GM10248 (cell line): ENCODE results near the gene ATP2C2.

Source experiments
- CTCF ChIA-PET: fragments of 300-600 bp; sonication (Branson Sonifier 250); formaldehyde crosslinking; extraction: SDS; loops from one replicate; lab custom pipeline; 2021; ENCODE audit warnings: antibody characterized with exemption; lab: Yijun Ruan, JAX
- POLR2A ChIA-PET: fragments of 350-650 bp; sonication (Branson Sonifier 250); formaldehyde crosslinking; extraction: SDS; loops from one replicate; lab custom pipeline; 2020; ENCODE audit warnings: antibody characterized with exemption; lab: Yijun Ruan, JAX
- DNase-seq: peaks from one replicate; pipeline ENCODE4 v3.0.0; 2012; ENCODE audit errors: extremely low spot score
- CTCF ChIP-seq: IDR thresholded peaks from 2 replicates; pipeline ENCODE4 v1.5.1; 2012; ENCODE audit warnings: mild to moderate bottlenecking, low read depth; ENCODE audit errors: extremely low read depth, missing control alignments, control extremely low read depth

ATP2C2 gene

GRCh38 chr16:84498859-84499620, 130.7 kb downstream of the ATP2C2 start:
- DNase-seq, result no peak
- TF ChIP-seq CTCF, result no peak
- ChIA-PET POLR2A (no interaction called here), CTCF (interaction anchor here (0.8 to 3.3 kb wide), 3 partner anchors 8 to 12 kb away, joined by 4 to 27 read pairs (median 6); no protein-coding TSS in a partner anchor)

- DNase-seq, result no peak
- ChIA-PET CTCF (no interaction called here), POLR2A (no interaction called here)
- no peak for TF ChIP-seq CTCF
These were observed 131.3 kb downstream of the ATP2C2 start for GRCh38 chr16:84499638-84500037.

GRCh38 chr16:84500531-84500930, 132.2 kb downstream of the ATP2C2 start:
- no peak for DNase-seq
- POLR2A ChIA-PET, result no interaction called here
- CTCF ChIA-PET, result no interaction called here
- no peak for TF ChIP-seq CTCF

GRCh38 chr16:84501077-84501735, 132.9 kb downstream of the ATP2C2 start:
- DNase-seq, result no peak
- POLR2A ChIA-PET, result no interaction called here
- CTCF ChIA-PET, result interaction anchor here (1.1 kb wide), 1 partner anchor 7 kb away, joined by 3 read pairs; no protein-coding TSS in a partner anchor
- no peak for TF ChIP-seq CTCF

- ChIA-PET POLR2A (no interaction called here), CTCF (interaction anchor here (1.1 to 1.3 kb wide), 2 partner anchors 8 to 19 kb away, joined by 3 read pairs; no protein-coding TSS in a partner anchor)
- DNase-seq, result no peak
- no peak for TF ChIP-seq CTCF
These were observed 133.7 kb downstream of the ATP2C2 start for GRCh38 chr16:84502075-84502474.

- DNase-seq, result no peak
These were observed 134.2 kb downstream of the ATP2C2 start for GRCh38 chr16:84502581-84502980.

More at GRCh38 chr16:84502581-84502980, 134.2 kb downstream of the ATP2C2 start:
- CTCF ChIA-PET, result interaction anchor here (1.1 to 13.3 kb wide), 4 partner anchors 9 to 118 kb away, joined by 3 to 172 read pairs (median 5); partner anchors contain the start of gene COTL1
- POLR2A ChIA-PET, result no interaction called here
- no peak for TF ChIP-seq CTCF
